ENCODE measurements around the gene MAP4K1.
"Not testable (repeated sequence)": the region's sequence is repeated elsewhere in the genome, so short reads cannot be mapped to it uniquely, and the experiment has no call there.

The MAP4K1 gene

GRCh38 chr19:38635483-38636399, 18.0 kb upstream of the MAP4K1 start:
- TF ChIP-seq CTCF (IDR thresholded peaks at IDR 0.05; ENCODE audit: low read depth, low read length) (no peak), EZH2phosphoT487 (IDR thresholded peaks at IDR 0.05; ENCODE audit: low read depth) (no peak)
- no peaks in the 10 kb centered on the region for H3K27me3 ChIP-seq (ENCODE audit: low read depth, low read length)
- no peaks in the 10 kb centered on the region for H3K79me2 ChIP-seq (ENCODE audit: low read length)
- H4K20me1 ChIP-seq (ENCODE audit: insufficient read depth, low read length), result no peaks in the 10 kb centered on the region
- H3K4me1 ChIP-seq (ENCODE audit: low read length), result peaks cover 8% of the 10 kb centered on the region
- H3K9me3 ChIP-seq (ENCODE audit: insufficient read depth, low read length), result no peaks in the 10 kb centered on the region
- H2AFZ ChIP-seq (ENCODE audit: low read depth, low read length), result no peak overlapping the region
- no peak overlapping the region for H3K4me2 ChIP-seq (ENCODE audit: low read length)
- peaks cover 26% of the 10 kb centered on the region for H3K36me3 ChIP-seq (replicated peaks; ENCODE audit: low read depth, low read length)
- no peak overlapping the region for H3K9ac ChIP-seq (ENCODE audit: low read length)
- H3K4me3 ChIP-seq (ENCODE audit: low read length), result no peak overlapping the region
- H3K27ac ChIP-seq (ENCODE audit: low read length), result no peak overlapping the region

- no peak overlapping the region for H3K4me2 ChIP-seq (ENCODE audit: low read length)
- no peak overlapping the region for H3K4me3 ChIP-seq (ENCODE audit: low read length)
- H3K9me3 ChIP-seq (ENCODE audit: insufficient read depth, low read length), result no peaks in the 10 kb centered on the region
- H4K20me1 ChIP-seq (ENCODE audit: insufficient read depth, low read length), result no peaks in the 10 kb centered on the region
- H3K9ac ChIP-seq (ENCODE audit: low read length), result no peak overlapping the region
- H3K4me1 ChIP-seq (ENCODE audit: low read length), result peaks cover 8% of the 10 kb centered on the region
- peaks cover 26% of the 10 kb centered on the region for H3K36me3 ChIP-seq (replicated peaks; ENCODE audit: low read depth, low read length)
- no peak overlapping the region for H3K27ac ChIP-seq (ENCODE audit: low read length)
- TF ChIP-seq CTCF (IDR thresholded peaks at IDR 0.05; ENCODE audit: low read depth, low read length) (peak; percentile 97), EZH2phosphoT487 (IDR thresholded peaks at IDR 0.05; ENCODE audit: low read depth) (no peak)
- H2AFZ ChIP-seq (ENCODE audit: low read depth, low read length), result no peak overlapping the region
- no peaks in the 10 kb centered on the region for H3K79me2 ChIP-seq (ENCODE audit: low read length)
- no peaks in the 10 kb centered on the region for H3K27me3 ChIP-seq (ENCODE audit: low read depth, low read length)
These were observed 17.2 kb upstream of the MAP4K1 start for GRCh38 chr19:38634757-38635482.

- peaks cover 31% of the 10 kb centered on the region for H3K36me3 ChIP-seq (replicated peaks; ENCODE audit: low read depth, low read length)
- no peaks in the 10 kb centered on the region for H3K79me2 ChIP-seq (ENCODE audit: low read length)
- peaks cover 8% of the 10 kb centered on the region for H3K4me1 ChIP-seq (ENCODE audit: low read length)
These were observed 14.9 kb upstream of the MAP4K1 start for GRCh38 chr19:38632476-38633213.

GRCh38 chr19:38631811-38632475, 14.2 kb upstream of the MAP4K1 start:
- peaks cover 37% of the 10 kb centered on the region for H3K36me3 ChIP-seq (replicated peaks; ENCODE audit: low read depth, low read length)
- H3K9ac ChIP-seq (ENCODE audit: low read length); H3K27me3 ChIP-seq (ENCODE audit: low read depth, low read length); H3K4me2 ChIP-seq (ENCODE audit: low read length); H3K27ac ChIP-seq (ENCODE audit: low read length); H2AFZ ChIP-seq (ENCODE audit: low read depth, low read length); H4K20me1 ChIP-seq (ENCODE audit: insufficient read depth, low read length); H3K4me3 ChIP-seq (ENCODE audit: low read length); H3K9me3 ChIP-seq (ENCODE audit: insufficient read depth, low read length); H3K79me2 ChIP-seq (ENCODE audit: low read length); H3K4me1 ChIP-seq (ENCODE audit: low read length): not testable (repeated sequence)

More at GRCh38 chr19:38632476-38633213, 14.9 kb upstream of the MAP4K1 start:
- H2AFZ ChIP-seq (ENCODE audit: low read depth, low read length), result no peak overlapping the region
- no peak overlapping the region for H3K4me3 ChIP-seq (ENCODE audit: low read length)
- H3K9me3 ChIP-seq (ENCODE audit: insufficient read depth, low read length), result no peaks in the 10 kb centered on the region
- no peak overlapping the region for H3K27ac ChIP-seq (ENCODE audit: low read length)
- H3K9ac ChIP-seq (ENCODE audit: low read length), result no peak overlapping the region
- TF ChIP-seq EZH2phosphoT487 (IDR thresholded peaks at IDR 0.05; ENCODE audit: low read depth) (no peak), CTCF (IDR thresholded peaks at IDR 0.05; ENCODE audit: low read depth, low read length) (no peak)
- no peaks in the 10 kb centered on the region for H4K20me1 ChIP-seq (ENCODE audit: insufficient read depth, low read length)
- no peaks in the 10 kb centered on the region for H3K27me3 ChIP-seq (ENCODE audit: low read depth, low read length)
- no peak overlapping the region for H3K4me2 ChIP-seq (ENCODE audit: low read length)

GRCh38 chr19:38631301-38631700, 13.5 kb upstream of the MAP4K1 start:
- H3K4me2 ChIP-seq (ENCODE audit: low read length); H3K27ac ChIP-seq (ENCODE audit: low read length); H3K9me3 ChIP-seq (ENCODE audit: insufficient read depth, low read length): not testable (repeated sequence)

More at GRCh38 chr19:38631301-38631700, 13.5 kb upstream of the MAP4K1 start:
- peaks cover 37% of the 10 kb centered on the region for H3K36me3 ChIP-seq (replicated peaks; ENCODE audit: low read depth, low read length)
- not testable (repeated sequence) for H4K20me1 ChIP-seq (ENCODE audit: insufficient read depth, low read length); H2AFZ ChIP-seq (ENCODE audit: low read depth, low read length); H3K27me3 ChIP-seq (ENCODE audit: low read depth, low read length); H3K79me2 ChIP-seq (ENCODE audit: low read length); H3K4me3 ChIP-seq (ENCODE audit: low read length); H3K4me1 ChIP-seq (ENCODE audit: low read length); H3K9ac ChIP-seq (ENCODE audit: low read length)

Data from OCI-LY3 (cell line).